IPS DF 6.9 (cell line): ENCODE measurements around the gene PIGZ.

Experiments used
- DNase-seq: peaks from one replicate; pipeline ENCODE4 v3.0.0-alpha.2; 2013; ENCODE audit warnings: low read depth, low spot score
- H3K27ac ChIP-seq: one replicate; pipeline ENCODE4 v1.5.1; 2013; ENCODE audit warnings: low read length, control low read depth
- H3K27me3 ChIP-seq: 2 replicates; pipeline ENCODE4 v1.6.1; 2013; ENCODE audit warnings: mild to moderate bottlenecking, low read length; ENCODE audit not compliant: control insufficient read depth, insufficient read depth
- H3K36me3 ChIP-seq: 2 replicates; pipeline ENCODE4 v1.6.1; 2013; ENCODE audit warnings: low read length; ENCODE audit not compliant: control insufficient read depth, insufficient read depth
- H3K4me1 ChIP-seq: 2 replicates; pipeline ENCODE4 v1.6.1; 2013; ENCODE audit warnings: low read length; ENCODE audit not compliant: control insufficient read depth, insufficient read depth
- H3K4me3 ChIP-seq: 2 replicates; pipeline ENCODE4 v1.5.1; 2013; ENCODE audit warnings: mild to moderate bottlenecking, low read length
- H3K9me3 ChIP-seq: 2 replicates; pipeline ENCODE4 v1.6.1; 2013; ENCODE audit warnings: low read length, inconsistent platforms; ENCODE audit not compliant: control insufficient read depth, insufficient read depth
- WGBS: extraction: QIAGEN DNeasy Blood & Tissue Kit; methylation state at CpG from one replicate; pipeline ENCODE4 v1.1.7; 2013; ENCODE audit warnings: mixed read lengths, missing lambda C conversion rate; ENCODE audit not compliant: insufficient read length, insufficient coverage; 5-methylcytosine and 5-hydroxymethylcytosine counted together

PIGZ gene

GRCh38 chr3:197009532-197010019 is 40.9 kb upstream of the PIGZ start:
- Histone ChIP-seq H3K27ac (no peak overlapping the region), H3K9me3 (no peaks in the 10 kb centered on the region), H3K4me3 (no peak overlapping the region), H3K36me3 (no peaks in the 10 kb centered on the region), H3K27me3 (peaks cover 2% of the 10 kb centered on the region; the same call in 1 of the 2 replicates), H3K4me1 (no peaks in the 10 kb centered on the region)
- no CpG with 5 or more reads among the region's 20 CpGs for WGBS
- DNase-seq, result no peak

DNA sequence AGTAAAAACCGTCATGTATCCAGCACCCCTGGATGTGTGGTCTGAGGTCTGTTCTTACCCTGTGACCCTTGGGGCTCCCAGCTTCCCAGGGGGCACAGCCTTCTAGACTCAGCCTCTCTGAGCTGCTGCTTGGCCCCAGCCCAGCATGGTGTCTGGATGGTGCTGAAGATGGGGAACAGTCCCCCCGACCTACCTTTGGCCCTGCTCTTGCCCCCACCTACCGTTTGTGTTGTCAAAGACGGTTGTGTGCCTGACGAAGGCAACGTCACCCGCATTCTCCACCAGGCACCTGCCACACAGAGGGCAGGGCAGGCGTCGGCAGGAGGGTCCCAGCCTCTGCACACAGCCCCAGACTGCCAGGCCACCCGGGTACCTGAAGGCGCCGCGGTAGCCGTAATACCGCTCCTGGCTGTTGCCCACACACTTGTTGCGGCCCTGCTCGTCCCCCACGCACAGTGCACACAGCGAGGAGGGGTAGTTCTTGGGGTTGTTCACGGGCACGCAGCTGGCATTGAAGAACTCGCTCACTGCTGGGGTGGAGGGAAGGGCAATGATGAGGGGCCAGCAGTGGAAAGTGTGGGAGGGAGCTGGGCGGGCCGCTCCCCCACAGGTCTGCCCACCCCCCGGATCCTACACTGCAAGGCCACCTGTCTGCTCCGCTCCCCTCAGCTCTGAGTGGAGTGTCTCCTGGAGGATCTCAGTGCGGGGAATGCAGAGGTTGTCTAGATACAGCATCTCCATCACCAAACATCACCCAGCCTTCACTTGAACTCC is 40.0 kb upstream of the PIGZ start:
- Histone ChIP-seq H3K4me3 (no peak overlapping the region), H3K36me3 (no peaks in the 10 kb centered on the region), H3K4me1 (0 out of 2 replicates have a peak, but pooled peaks cover 2% of the 10 kb centered on the region), H3K9me3 (no peaks in the 10 kb centered on the region), H3K27ac (no peak overlapping the region), H3K27me3 (peaks cover 6% of the 10 kb centered on the region)
- no CpG with 5 or more reads among the region's 27 CpGs for WGBS
- no peak for DNase-seq

GRCh38 chr3:197007953-197008352 is 39.3 kb upstream of the PIGZ start:
- Histone ChIP-seq H3K4me1 (0 out of 2 replicates have a peak, but pooled peaks cover 2% of the 10 kb centered on the region), H3K9me3 (no peaks in the 10 kb centered on the region), H3K4me3 (no peak overlapping the region), H3K27me3 (peaks cover 6% of the 10 kb centered on the region), H3K36me3 (no peaks in the 10 kb centered on the region), H3K27ac (no peak overlapping the region)
- WGBS, result no CpG with 5 or more reads among the region's 8 CpGs
- no peak for DNase-seq

DNA sequence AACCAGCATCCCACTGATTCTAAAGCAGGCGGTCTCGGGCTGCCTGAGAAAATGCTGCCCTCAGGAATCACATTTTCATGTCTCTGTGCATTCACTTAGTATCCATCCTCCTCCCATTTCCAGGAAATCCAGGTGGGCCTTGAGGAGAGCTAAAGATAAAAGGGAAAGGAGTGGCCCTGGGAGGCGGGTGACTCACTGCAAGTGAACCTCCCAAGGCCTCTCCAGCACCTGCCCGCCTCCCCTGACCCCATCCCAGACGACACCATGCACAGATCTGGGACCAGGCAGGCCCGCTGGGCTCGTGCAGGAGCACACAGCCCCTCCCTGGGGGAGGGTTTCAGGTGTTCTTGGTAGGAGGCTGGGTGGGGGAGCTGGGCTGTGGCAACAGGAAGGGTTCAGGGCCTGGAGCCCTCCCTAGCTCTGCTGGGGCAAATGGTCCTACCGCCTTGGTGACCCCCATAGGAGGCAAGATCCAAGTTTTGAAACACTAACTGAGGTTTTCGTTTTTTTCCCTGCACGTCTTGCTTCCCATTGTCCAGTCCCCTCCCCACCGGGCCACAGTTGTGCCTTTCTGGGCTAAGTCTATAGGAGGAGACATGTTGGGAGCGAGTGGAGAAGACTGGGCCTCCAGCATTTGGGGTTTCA is 38.8 kb upstream of the PIGZ start:
- Histone ChIP-seq H3K9me3 (no peaks in the 10 kb centered on the region), H3K4me3 (no peak overlapping the region), H3K4me1 (0 out of 2 replicates have a peak, but pooled peaks cover 2% of the 10 kb centered on the region), H3K27ac (no peak overlapping the region), H3K36me3 (no peaks in the 10 kb centered on the region), H3K27me3 (peaks cover 6% of the 10 kb centered on the region)
- no peak for DNase-seq
- WGBS, result no CpG with 5 or more reads among the region's 12 CpGs

DNA sequence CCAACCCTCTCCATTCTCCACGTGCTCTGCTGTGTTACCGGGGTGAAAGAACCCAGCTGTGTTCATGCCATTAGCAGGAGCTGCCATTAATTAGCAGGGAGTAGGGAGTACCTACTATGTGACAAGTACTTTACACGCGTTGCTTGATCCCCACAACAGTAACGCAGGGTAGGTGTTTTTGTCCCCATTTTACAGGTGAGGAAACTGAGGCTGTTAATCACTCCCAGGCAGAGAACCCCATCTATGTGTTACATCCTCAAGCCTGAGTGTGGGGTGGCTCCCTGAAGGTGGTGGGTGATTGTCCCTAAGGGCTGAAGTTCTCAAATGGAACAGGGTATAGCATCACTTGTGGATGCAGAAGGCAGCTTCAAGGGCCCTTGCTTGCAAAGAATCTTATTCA is 38.2 kb upstream of the PIGZ start:
- no peak overlapping the region for H3K4me3 ChIP-seq
- H3K27me3 ChIP-seq, result peaks cover 6% of the 10 kb centered on the region
- H3K36me3 ChIP-seq, result no peaks in the 10 kb centered on the region
- H3K4me1 ChIP-seq, result 0 out of 2 replicates have a peak, but pooled peaks cover 2% of the 10 kb centered on the region
- no peak for DNase-seq
- no peak overlapping the region for H3K27ac ChIP-seq
- no peaks in the 10 kb centered on the region for H3K9me3 ChIP-seq
- WGBS, result no CpG with 5 or more reads among the region's 5 CpGs

- Histone ChIP-seq H3K4me3 (no peak overlapping the region), H3K27me3 (peaks cover 6% of the 10 kb centered on the region), H3K36me3 (no peaks in the 10 kb centered on the region), H3K4me1 (0 out of 2 replicates have a peak, but pooled peaks cover 2% of the 10 kb centered on the region), H3K9me3 (no peaks in the 10 kb centered on the region), H3K27ac (no peak overlapping the region)
- DNase-seq, result no peak
- WGBS, result no CpG with 5 or more reads among the region's 11 CpGs
These were observed 37.8 kb upstream of the PIGZ start for GRCh38 chr3:197006446-197006845.

GRCh38 chr3:197003461-197004385 is 35.1 kb upstream of the PIGZ start:
- no peaks in the 10 kb centered on the region for H3K9me3 ChIP-seq
- H3K36me3 ChIP-seq, result no peaks in the 10 kb centered on the region
- no peak for DNase-seq
- 0 out of 2 replicates have a peak, but pooled peaks cover 2% of the 10 kb centered on the region for H3K4me1 ChIP-seq
- H3K27ac ChIP-seq, result no peak overlapping the region
- WGBS, result no CpG with 5 or more reads among the region's 61 CpGs
- peaks cover 6% of the 10 kb centered on the region for H3K27me3 ChIP-seq
- H3K4me3 ChIP-seq, result peak overlapping the region; percentile 34; the same call in 1 of the 2 replicates

GRCh38 chr3:197002701-197003454 is 34.2 kb upstream of the PIGZ start:
- DNase-seq, result no peak
- peaks cover 6% of the 10 kb centered on the region for H3K27me3 ChIP-seq
- no peaks in the 10 kb centered on the region for H3K9me3 ChIP-seq
- H3K4me1 ChIP-seq, result 0 out of 2 replicates have a peak, but pooled peaks cover 2% of the 10 kb centered on the region
- H3K36me3 ChIP-seq, result no peaks in the 10 kb centered on the region
- H3K4me3 ChIP-seq, result peak overlapping the region; percentile 34; the same call in 1 of the 2 replicates
- no peak overlapping the region for H3K27ac ChIP-seq
- no CpG with 5 or more reads among the region's 113 CpGs for WGBS

GRCh38 chr3:197001972-197002700 is 33.5 kb upstream of the PIGZ start:
- Histone ChIP-seq H3K4me1 (0 out of 2 replicates have a peak, but pooled peaks cover 2% of the 10 kb centered on the region), H3K27me3 (peaks cover 6% of the 10 kb centered on the region), H3K4me3 (peak overlapping the region; percentile 34; the same call in 1 of the 2 replicates), H3K27ac (no peak overlapping the region), H3K9me3 (no peaks in the 10 kb centered on the region), H3K36me3 (no peaks in the 10 kb centered on the region)
- no peak for DNase-seq
- no CpG with 5 or more reads among the region's 55 CpGs for WGBS
